ENCODE results near the gene PRC1. TPM values are rescaled to one million over a fixed set of nuclear protein-coding genes. Genes with fewer than 3 reads are reported as not detected.
A peak's percentile ranks its signal among the peaks of the same experiment; 100 is the strongest.
"Not testable (repeated sequence)": the region's sequence is repeated elsewhere in the genome, so short reads cannot be mapped to it uniquely, and the experiment has no call there.

PRC1 gene, protein sequence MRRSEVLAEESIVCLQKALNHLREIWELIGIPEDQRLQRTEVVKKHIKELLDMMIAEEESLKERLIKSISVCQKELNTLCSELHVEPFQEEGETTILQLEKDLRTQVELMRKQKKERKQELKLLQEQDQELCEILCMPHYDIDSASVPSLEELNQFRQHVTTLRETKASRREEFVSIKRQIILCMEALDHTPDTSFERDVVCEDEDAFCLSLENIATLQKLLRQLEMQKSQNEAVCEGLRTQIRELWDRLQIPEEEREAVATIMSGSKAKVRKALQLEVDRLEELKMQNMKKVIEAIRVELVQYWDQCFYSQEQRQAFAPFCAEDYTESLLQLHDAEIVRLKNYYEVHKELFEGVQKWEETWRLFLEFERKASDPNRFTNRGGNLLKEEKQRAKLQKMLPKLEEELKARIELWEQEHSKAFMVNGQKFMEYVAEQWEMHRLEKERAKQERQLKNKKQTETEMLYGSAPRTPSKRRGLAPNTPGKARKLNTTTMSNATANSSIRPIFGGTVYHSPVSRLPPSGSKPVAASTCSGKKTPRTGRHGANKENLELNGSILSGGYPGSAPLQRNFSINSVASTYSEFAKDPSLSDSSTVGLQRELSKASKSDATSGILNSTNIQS
- 22.6 and 60.6 TPM in 2 replicates for total RNA-seq

- DNase-seq (ENCODE audit: low read depth in 2 of 2): peak; percentile 98 to 99
These were observed at the start of gene PRC1 for GRCh38 chr15:90994417-90995311. Gene PRC1, minus strand, starts transcription at chr15:90994535. Its CDS starts 118 bp downstream, at chr15:90994417.

GRCh38 chr15:91043202-91043874 is 49.0 kb upstream of the PRC1 start:
- DNase-seq (ENCODE audit: low read depth in 2 of 2): no peak

DNA sequence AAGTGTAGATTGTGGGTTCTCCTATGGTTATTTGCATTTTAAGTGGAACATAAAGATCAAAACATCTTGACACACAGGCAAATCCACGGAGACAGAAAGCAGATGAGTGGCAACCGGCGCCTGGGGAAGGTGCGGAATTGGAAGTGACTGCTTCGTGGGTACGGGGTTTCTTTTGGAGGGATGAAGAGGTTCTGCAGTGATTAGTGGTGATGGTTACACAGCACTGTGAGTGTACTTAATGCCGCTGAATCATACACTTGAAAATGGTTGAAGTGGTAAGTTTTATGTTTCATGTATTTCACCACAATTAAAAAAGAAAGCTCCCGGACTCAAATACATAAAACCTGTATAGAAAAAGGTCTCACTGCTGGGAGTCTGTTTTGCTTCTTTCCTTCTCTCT is 46.5 kb upstream of the PRC1 start:
- DNase-seq (ENCODE audit: low read depth in 2 of 2): no peak

DNA sequence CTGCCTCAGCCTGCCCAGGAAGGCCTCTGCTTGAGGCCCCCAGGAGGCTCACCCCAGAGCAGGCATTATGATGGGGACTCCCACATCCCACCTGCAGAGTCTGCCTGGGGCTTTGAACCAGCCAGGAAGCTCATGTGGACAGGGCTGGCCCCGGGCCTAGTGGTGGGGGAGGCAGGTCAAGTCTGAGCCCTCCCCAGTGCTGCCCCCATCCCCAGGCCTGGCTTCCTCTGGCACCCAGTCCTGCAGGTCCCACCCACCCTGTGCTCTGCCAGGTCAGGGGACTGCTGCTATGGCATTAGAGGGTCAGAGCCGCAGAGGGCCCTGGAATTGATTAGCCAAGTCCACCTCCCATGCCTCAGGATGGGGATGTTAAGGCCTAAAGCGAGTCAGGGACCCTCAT is 45.7 kb upstream of the PRC1 start:
- DNase-seq (ENCODE audit: low read depth in 2 of 2): no peak

DNA sequence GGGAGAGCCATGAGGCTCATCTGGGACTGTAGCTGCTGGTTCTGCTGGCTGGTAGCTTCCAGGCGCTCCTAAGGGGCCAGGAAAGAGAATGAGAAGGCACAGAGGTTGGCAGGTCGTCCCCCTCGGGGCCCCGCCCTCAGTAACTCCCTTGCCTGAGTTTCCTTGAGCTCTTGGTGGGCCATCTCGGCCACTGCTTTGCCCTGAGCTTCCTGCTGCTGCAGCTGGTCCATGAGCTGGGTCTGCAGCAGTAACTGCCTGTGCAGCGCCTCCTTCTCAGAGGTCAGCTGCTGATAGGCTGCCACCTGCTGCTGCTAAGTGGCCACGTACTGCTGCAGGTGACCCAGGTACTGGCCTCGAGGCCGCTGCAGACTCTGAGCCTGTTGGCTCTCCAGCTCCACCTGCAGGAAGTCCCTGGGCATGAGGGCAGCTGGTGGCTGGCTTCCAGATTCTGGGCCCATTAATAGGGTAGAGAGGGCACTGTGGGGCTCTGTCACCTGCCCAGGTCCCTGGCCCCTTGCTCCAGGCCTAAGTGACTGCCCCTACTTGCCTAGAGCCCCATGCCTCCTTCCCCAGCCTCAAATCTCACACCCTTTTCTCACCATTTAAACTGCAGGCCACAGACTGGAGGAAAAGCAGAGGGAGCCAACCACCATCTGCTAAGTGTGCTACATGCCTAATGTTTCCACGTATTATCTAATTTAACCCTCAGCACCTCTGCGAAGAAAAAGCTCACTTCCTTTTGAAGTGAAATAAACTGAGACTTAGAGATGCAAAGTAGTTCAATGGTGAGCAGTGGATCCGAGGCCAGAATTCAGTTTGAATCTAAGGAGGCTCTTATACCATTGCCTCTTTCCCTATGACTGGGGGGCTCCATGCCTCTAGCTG is 38.8 kb upstream of the PRC1 start:
- DNase-seq (ENCODE audit: low read depth in 2 of 2): peak; percentile 34 to 61

GRCh38 chr15:91031796-91032195 is 37.5 kb upstream of the PRC1 start:
- DNase-seq (ENCODE audit: low read depth in 2 of 2): no peak

DNA sequence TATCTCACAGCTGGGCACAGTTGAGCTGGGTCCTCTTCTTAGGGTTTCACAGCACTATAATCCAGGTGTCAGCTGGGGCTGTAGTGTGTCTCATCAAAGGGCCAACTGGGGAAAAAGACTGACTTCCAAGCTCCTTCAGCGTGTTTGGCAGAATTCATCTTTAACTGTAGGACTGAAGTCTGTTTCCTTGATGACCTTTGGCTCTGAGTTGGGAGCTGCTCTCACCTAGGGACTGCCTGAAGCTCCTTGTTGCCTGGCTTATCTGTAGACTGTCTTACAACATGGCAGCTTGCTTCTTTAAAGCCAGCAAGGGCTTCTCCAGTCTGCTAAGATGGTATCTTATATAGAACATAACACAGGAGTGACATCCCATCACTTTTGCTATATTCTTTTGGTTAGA is 33.3 kb upstream of the PRC1 start:
- DNase-seq (ENCODE audit: low read depth in 2 of 2): no peak

DNA sequence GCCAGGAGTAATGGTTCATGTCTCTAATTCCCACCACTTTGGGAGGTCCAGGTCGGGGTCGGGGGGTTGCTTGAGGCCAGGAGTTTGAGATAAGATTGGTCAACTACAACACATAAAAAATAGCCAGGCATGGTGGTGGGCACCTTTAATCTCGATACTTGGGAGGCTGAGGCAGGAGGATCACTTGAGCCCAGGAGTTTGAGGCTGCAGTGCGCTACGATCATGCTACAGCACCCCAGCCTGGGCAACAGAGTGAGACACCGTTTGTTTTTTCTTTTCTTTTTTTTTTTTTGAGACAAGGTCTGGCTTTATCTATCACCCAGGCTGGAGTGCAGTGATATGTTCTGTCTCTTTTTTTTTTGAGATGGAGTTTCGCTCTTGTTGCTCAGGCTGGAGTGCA is 29.4 kb upstream of the PRC1 start:
- DNase-seq (ENCODE audit: low read depth in 2 of 2): no peak

GRCh38 chr15:91022832-91023129 is 28.4 kb upstream of the PRC1 start:
- DNase-seq (ENCODE audit: low read depth in 2 of 2): no peak

DNA sequence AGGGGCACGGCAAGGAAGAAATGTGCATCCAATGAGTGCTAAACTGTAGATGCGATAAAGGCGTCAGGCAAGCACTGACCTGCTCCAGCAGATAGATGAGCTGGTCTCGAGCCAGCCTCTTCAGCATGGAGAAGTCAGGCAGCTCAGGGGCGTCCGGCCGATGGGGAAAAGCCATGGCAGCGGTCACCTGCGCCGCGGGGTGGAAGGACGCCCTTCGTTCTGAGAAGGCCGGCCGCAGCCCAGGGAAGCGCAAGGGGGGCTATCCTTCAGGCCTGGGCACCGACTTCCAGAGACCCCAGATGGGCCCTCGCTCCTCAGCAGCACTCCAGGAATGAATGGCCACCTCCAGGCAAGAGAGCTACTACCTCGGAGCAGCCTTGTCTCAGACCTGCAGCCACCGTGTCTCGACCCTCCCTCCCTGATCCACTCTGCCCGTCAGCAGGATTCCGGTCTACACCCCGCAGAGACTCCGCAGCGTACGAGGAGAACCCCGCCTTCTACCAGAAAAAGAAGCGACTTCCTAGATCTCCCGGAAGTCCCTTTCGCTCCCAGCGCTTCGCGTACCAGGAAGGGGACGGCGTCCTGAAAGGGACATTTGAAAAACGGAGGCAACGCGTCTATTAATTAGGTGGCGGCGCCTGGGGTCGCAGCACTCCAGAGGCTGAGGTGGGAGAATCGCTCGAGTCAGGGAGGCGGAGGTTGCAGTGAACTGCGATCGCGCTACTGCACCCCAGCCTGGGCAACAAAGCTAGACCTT is 27.9 kb upstream of the PRC1 start, which contains the start of gene VPS33B:
Gene VPS33B, minus strand, starts transcription at position 520 of the 757 bp plus-strand sequence. Its CDS starts 345 bp downstream, at position 175.
- DNase-seq (ENCODE audit: low read depth in 2 of 2): peak; percentile 85 to 87

- peak; percentile 13 to 18 for DNase-seq (ENCODE audit: low read depth in 2 of 2)
These were observed 27.3 kb upstream of the PRC1 start for GRCh38 chr15:91021516-91022074.

DNA sequence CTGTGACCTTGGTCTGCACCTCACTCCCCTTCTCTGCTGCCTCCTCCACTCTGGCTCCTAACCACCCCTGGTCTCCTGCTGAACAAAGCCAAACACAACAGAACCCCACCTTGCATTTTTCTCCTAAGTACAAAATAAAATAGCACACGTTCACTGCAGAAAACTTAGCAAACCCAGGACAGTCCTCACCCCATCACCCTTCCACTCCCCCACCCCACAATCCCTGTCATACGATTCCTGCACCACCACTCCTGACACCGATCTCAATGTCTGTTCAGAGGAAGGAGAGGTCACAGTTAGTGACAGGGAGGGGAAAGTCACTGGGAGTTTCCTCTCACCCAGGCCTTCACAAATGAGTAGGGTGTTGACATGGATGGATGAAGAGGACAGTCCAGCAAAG is 23.8 kb upstream of the PRC1 start:
- no peak for DNase-seq (ENCODE audit: low read depth in 2 of 2)

GRCh38 chr15:91017716-91018115 is 23.4 kb upstream of the PRC1 start:
- peak in 1 of 2 donors; percentile 6 for DNase-seq (ENCODE audit: low read depth in 2 of 2)

DNA sequence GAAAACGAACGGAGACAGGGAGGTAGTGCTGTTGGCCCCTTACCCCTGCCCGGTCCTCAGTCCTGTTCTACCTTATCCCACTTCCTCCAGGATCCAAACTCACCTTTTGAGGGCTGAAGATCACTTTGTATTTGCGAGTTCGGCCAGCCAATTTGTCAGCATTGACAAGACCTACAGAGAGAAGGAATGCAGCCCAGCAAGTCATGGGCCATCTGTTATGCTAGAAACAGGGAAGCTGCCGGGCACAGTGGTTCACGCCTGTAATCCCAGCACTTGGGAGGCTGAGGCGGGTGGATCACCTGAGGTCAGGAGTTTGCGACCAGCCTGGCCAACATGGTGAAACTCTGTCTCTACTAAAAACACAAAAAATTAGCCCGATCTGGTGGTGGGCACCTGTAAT is 19.4 kb upstream of the PRC1 start:
- DNase-seq (ENCODE audit: low read depth in 2 of 2): not testable (repeated sequence)

DNA sequence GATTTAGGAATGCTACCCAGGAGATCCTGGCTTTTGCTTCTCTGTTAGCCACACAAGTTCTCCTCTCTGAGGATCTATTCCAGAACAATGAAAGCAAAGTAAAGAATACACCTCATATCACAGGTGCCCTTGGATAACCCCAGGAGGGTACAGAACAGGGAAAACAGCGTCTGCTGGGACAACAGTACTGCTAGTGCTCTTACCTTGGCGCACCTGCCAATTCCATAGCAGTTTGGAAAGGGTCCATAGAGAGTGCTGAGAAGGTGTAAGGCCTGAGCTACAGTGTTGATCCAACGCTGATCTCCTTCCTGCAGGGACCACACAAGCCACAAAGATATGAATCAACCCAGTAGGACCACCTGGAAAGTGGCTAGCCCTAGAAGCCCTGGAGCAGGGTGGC is 12.9 kb upstream of the PRC1 start:
- DNase-seq (ENCODE audit: low read depth in 2 of 2): no peak

DNA sequence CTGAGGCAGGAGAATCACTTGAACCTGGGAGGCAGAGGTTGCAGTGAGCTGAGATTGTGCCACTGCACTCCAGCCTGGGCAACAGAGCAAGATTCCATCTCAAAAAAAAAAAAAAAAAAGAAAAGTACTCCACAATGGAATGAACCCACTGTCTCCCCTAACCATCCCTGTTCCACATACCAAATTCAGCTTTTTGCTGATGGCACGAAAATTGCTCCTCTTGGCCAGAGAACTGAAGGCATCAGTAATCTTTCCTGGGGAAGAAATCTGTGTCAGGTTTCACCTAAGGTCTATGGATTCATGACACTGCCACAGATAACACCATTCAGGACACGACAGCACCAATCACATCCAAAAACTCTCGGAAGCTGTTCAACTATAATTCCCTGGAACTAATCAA is 6.9 kb upstream of the PRC1 start:
- DNase-seq (ENCODE audit: low read depth in 2 of 2): no peak

GRCh38 chr15:90998737-90999136 is 4.4 kb upstream of the PRC1 start:
- no peak for DNase-seq (ENCODE audit: low read depth in 2 of 2)

DNA sequence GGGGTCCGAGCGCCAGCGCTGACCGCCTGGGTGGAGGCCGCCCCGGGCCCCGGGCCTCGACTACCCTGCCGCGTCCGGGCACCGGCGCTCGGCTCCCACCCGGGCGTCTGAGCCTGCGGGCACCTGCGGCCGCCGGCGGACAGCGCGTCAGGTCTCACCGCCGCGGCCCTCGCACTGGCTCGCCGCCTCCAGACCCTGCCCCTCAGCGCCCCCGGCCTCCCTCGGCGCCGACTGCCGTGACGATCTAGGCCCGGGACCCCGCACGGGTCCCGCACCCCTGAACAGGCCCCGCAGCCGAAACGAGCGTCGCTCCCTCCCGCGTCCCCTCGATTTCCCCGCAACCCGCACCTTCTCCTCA is 297 bp downstream of the PRC1 start:
- DNase-seq (ENCODE audit: low read depth in 2 of 2): peak in 1 of 2 donors; percentile 37

DNA sequence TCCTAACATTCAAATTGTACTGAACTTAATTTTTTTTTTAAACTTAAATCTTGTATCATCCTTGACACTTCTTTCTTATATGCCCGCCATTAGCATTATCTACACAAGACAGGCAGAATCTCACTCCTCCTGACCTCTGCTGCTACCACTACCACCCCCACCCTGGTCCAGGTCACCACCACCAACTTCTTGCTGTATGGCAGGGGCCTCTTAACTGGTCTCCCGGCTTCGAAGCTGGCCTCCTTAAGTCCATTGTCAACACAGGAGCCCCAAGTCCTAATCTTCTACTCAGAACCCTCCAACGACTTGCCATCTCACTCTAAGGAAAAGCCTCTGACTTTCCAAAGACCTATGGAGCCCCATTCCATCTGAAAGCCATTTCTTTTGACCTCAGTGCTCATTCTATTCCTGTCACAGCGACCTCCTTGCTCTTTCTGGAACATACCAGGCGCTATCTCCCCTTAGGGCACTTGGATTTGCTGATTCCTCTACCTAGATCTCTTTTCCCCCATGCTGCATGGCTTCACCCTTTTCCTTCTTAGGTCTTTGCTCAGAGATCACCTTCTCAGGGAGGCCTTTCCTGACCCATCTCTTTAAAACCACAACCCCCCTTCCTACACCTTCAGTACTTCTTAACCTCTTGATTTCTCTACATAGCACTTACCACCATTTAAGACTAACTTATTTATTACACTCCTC is 2.6 kb downstream of the PRC1 start:
- DNase-seq (ENCODE audit: low read depth in 2 of 2): no peak

Data from lung microvascular endothelial cell (primary cell).